ENCODE measurements around the gene BID.
"Not testable (repeated sequence)": the region's sequence is repeated elsewhere in the genome, so short reads cannot be mapped to it uniquely, and the experiment has no call there.

Gene BID

DNA sequence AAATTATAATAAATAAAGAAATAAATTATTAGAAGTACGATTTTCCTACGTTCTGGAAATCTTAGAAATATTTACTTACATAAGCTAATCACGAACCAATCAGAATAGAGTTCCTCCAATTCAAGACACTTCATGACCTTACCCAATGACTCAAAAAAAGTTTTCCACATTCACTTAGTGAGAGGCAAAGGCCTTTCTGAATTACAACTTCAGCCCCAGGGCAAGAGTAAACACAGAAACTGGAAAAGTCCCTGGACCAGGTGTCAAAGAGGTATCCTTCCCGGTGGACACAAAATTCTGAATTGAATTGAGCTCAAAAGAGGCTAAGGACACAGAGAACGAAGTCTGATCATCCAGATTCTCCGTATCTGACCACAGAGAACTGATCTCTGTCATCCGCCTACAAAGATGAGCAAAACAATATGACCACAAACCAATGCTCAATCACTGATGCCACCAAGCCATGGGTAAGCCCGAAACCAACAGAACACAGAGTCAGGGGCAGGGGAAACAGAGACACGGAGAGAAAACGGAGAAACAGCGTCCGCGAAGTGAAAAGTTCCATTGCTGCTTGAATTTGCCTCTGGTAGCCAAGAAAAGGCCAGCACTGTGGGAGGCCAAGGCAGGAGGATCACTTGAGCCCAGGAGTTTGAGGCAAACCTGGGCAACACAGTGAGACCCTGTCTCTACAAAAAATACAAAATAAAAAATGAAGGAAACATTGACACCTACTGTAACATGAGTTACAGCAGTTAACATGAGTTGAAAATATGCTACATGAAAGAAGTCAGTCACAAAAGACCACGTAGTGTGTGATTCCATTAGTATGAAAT is 6.8 kb downstream of the BID start:
- TF ChIP-seq, protein P1, sequence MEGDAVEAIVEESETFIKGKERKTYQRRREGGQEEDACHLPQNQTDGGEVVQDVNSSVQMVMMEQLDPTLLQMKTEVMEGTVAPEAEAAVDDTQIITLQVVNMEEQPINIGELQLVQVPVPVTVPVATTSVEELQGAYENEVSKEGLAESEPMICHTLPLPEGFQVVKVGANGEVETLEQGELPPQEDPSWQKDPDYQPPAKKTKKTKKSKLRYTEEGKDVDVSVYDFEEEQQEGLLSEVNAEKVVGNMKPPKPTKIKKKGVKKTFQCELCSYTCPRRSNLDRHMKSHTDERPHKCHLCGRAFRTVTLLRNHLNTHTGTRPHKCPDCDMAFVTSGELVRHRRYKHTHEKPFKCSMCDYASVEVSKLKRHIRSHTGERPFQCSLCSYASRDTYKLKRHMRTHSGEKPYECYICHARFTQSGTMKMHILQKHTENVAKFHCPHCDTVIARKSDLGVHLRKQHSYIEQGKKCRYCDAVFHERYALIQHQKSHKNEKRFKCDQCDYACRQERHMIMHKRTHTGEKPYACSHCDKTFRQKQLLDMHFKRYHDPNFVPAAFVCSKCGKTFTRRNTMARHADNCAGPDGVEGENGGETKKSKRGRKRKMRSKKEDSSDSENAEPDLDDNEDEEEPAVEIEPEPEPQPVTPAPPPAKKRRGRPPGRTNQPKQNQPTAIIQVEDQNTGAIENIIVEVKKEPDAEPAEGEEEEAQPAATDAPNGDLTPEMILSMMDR (IDR thresholded peaks at IDR 0.05; ENCODE audit: insufficient read depth, low read depth, low read length, missing control alignments) = no peak
- no peak for DNase-seq (ENCODE audit: low read depth)
- H3K4me3 ChIP-seq (ENCODE audit: low read length) = no peak overlapping the region

DNA sequence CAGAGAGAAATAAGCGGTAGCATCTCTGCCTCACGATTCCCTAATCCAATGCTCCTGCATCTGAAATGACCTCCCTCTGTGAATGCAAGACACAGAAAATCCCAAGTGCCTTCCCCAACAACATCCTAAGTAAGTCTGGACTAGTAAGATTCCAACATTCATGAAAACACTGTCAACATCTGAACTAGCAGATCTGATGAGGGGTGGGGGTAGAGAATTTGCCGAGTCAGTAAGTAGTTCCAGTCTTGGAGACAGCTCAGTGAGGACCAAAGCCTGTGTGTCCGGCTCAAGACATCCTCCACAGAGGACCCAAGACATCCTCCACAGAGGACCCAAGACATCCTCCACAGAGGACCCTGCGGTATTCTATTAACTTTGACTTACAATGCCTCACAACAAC is 9.4 kb downstream of the BID start:
- not testable (repeated sequence) for H3K4me3 ChIP-seq (ENCODE audit: low read length); DNase-seq (ENCODE audit: low read depth)

DNA sequence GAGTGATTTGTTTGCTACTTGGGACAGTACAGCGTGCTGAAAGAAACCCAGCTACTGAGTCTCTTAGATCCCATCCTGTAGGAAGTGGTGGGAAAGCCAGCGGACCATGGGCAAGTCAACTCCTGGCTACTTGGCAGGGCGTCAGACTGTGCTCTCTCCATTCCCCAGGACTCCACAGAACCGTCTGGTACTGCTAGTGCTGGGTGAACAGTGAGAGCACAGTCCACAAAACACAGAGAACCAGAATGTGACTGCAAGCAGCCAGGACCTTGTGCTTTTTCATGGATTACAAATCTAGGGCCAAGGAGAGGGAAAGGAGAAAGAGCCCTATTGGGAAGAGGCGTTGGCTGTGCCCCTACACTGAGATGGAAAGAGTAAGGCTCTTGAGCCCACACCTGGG is 10.2 kb downstream of the BID start:
- DNase-seq (ENCODE audit: low read depth) = no peak
- H3K4me3 ChIP-seq (ENCODE audit: low read length) = no peak overlapping the region
- TF ChIP-seq, protein P1 (IDR thresholded peaks at IDR 0.05; ENCODE audit: insufficient read depth, low read depth, low read length, missing control alignments) = no peak

DNA sequence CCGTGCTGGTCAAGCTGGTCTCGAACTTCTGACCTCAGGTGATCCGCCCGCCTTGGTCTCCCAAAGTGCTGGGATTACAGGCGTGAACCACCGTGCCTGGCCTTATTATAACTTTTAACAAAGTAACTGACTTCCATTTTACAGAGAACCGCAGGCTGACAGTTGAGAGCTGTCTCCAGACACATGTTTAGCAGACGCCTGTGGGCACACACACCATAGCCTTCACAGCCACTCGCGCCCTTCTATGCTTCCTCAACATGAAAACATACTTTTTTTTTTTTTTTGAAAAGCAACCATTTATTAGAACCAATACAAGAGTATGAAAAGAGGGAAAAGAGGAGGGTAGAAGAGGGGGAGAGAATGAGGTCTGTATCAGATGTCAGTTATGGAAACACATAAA is 10.8 kb downstream of the BID start:
- H3K4me3 ChIP-seq (ENCODE audit: low read length); DNase-seq (ENCODE audit: low read depth): not testable (repeated sequence)

DNA sequence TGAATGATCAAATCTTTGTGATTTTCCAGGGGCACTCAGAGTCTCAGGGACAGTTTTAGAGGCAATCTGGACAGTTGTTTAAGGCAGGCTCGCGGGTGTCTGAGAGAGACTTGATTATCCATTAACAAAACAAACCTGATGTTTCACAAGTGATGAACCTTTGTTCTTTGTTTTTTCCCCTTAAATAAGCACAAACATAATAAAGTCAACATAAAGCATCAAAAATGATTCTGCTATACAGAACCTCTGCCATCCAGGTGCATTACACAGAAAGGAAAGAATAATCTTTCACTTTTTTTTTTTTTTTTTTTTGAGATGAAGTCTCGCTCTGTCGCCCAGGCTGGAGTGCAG is 13.2 kb downstream of the BID start:
- no peak overlapping the region for H3K4me3 ChIP-seq (ENCODE audit: low read length)

DNA sequence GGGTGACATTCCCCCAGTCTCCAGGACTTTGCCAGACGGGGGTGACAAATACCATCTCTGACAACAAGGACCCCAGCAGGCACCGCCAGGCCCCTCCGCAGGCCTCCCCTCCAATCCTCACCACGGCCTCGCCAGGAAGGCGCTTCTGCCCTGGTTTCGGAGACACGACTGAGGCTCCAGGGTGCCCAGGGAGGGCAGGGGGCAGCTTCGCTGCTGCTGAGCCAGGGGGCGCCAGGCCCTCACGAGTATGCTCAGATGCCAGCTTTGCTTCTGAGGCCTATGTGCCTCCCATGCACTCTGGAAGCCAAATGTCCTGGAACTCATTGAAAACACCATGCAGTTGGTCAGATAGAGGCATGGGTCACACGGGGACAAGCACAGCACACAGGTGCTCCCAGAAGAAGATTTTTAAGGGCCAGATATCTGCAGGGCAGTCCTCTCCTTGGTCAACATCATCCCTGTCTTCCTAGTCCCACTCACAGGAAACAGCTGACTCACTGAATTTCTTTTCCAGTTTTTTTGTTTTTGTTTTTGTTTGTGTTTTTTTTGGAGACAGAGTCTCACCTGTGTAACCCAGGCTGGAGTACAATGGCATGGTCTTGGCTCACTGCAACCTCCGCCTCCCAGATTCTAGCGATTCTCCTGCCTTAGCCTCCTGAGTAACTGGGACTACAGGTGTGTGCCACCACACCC is 19.9 kb downstream of the BID start:
- no peak overlapping the region for H3K4me3 ChIP-seq (ENCODE audit: low read length)
- TF ChIP-seq, protein P1 (IDR thresholded peaks at IDR 0.05; ENCODE audit: insufficient read depth, low read depth, low read length, missing control alignments) = peak; percentile 28
- DNase-seq (ENCODE audit: low read depth) = no peak

More for the DNA sequence above, 13.2 kb downstream of the BID start:
- TF ChIP-seq, protein P1 (IDR thresholded peaks at IDR 0.05; ENCODE audit: insufficient read depth, low read depth, low read length, missing control alignments) = no peak
- DNase-seq (ENCODE audit: low read depth) = no peak

DNA sequence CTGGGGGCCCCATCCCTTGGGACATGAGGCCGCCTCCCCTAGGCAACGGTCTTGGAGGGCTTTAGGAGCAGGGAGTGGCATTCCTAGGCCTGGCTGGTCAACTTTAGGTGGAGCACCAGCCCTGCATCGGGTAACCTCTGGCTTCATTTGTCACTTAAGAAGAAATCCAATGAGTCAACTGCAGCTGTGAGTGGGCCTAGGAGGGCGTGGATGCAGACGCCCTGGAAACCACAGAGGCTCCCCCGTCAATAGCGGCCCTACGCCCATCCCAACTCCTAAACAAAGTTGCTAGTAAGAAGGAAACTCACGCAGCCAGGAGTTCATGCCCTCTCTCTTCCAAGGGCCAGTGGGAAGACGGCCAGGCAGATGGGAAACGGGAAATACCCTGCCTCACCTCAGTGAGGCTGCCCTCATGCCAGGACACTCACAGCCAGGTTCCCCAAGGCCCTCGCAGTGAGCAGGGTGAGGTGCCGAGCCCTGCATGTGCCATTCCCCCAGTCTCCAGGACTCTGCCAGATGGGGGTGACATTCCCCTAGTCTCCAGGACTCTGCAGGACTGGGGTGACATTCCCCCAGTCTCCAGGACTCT is 20.8 kb downstream of the BID start:
- H3K4me3 ChIP-seq (ENCODE audit: low read length) = no peak overlapping the region
- TF ChIP-seq, protein P1 (IDR thresholded peaks at IDR 0.05; ENCODE audit: insufficient read depth, low read depth, low read length, missing control alignments) = no peak
- DNase-seq (ENCODE audit: low read depth) = no peak
